B cell (primary cell): ENCODE results near the gene FERMT3. TPM values are rescaled to one million over a fixed set of nuclear protein-coding genes. Genes with fewer than 3 reads are reported as not detected.

Experiments used
- ATAC-seq: fragments of 200-7000 bp; cut with Tn5 transposase; one replicate; pipeline ENCODE4 v1.10.0; 2021; ENCODE audit warnings: low read depth, mild to moderate bottlenecking, moderate number of reproducible peaks, moderate library complexity
- CTCF ChIA-PET: fragments of 350-600 bp; sonication (Branson Sonifier 250); formaldehyde crosslinking; loops from one replicate; lab custom pipeline; 2021; ENCODE audit warnings: antibody characterized with exemption, inconsistent platforms; lab: Charles Lee
- POLR2A ChIA-PET: fragments of 350-600 bp; sonication (Branson Sonifier 250); formaldehyde crosslinking; loops from one replicate; lab custom pipeline; 2021; ENCODE audit warnings: antibody characterized with exemption; lab: Charles Lee
- DNase-seq: peaks from one replicate; pipeline ENCODE4 v3.0.0; 2013
- H2AFZ ChIP-seq: 2 replicates; pipeline ENCODE4 v1.6.1; 2012; ENCODE audit warnings: mild to moderate bottlenecking, low read depth, low read length; ENCODE audit not compliant: insufficient read depth, poor library complexity, severe bottlenecking
- H3K27ac ChIP-seq, 2 donors: 1 replicate in 1 of 2; 2 replicates in 1 of 2; pipeline ENCODE4 v1.5.1; 2012 to 2013; ENCODE audit warnings: low read length in 2 of 2, mild to moderate bottlenecking in 2 of 2, moderate library complexity in 1 of 2
- H3K27me3 ChIP-seq, 4 experiments: fragments of 200-600 bp in 1 of 4; sonication (generic) in 1 of 4; replicated peaks in 1 of 4; 1 replicate in 2 of 4; 2 replicates in 2 of 4; pipeline versions ENCODE4 v1.6.1 to v1.7.0; 2013 to 2016; ENCODE audit warnings: low read length in 3 of 4, mild to moderate bottlenecking in 2 of 4, mixed read lengths in 1 of 4, moderate library complexity in 1 of 4; ENCODE audit not compliant: insufficient read depth in 4 of 4, control insufficient read depth in 3 of 4; ENCODE audit errors: control extremely low read depth in 1 of 4
- H3K36me3 ChIP-seq, 2 experiments: replicated peaks in 1 of 2; 1 replicate in 1 of 2; 2 replicates in 1 of 2; pipeline versions ENCODE4 v1.6.1 to v1.7.1; 2013; ENCODE audit warnings: low read length in 1 of 2; ENCODE audit not compliant: insufficient read depth in 2 of 2, control insufficient read depth in 1 of 2; ENCODE audit errors: control extremely low read depth in 1 of 2, extremely low read depth in 1 of 2
- H3K4me1 ChIP-seq, 2 donors: fragments of 200-600 bp in 1 of 2; sonication (generic) in 1 of 2; 1 replicate in 1 of 2; 2 replicates in 1 of 2; pipeline versions ENCODE4 v1.5.1 to v1.6.1; 2013 to 2017; ENCODE audit warnings: low read length in 2 of 2; ENCODE audit not compliant: control insufficient read depth in 2 of 2, insufficient read depth in 2 of 2
- H3K4me2 ChIP-seq: replicated peaks from 2 replicates; pipeline ENCODE3; 2012; ENCODE audit warnings: mild to moderate bottlenecking, low read depth, low read length; ENCODE audit not compliant: poor library complexity, severe bottlenecking
- H3K4me3 ChIP-seq, 5 experiments: fragments of 200-600 bp in 1 of 5; sonication (generic) in 1 of 5; 1 replicate in 3 of 5; 2 replicates in 2 of 5; pipeline versions ENCODE4 v1.5.1 to v1.7.0; 2011 to 2016; ENCODE audit warnings: low read length in 4 of 5, mild to moderate bottlenecking in 4 of 5, low read depth in 2 of 5, control low read depth in 1 of 5, moderate library complexity in 1 of 5; ENCODE audit not compliant: insufficient read depth in 1 of 5; ENCODE audit errors: control extremely low read depth in 1 of 5, extremely low read depth in 1 of 5
- H3K79me2 ChIP-seq: fragments of 200-600 bp; sonication (generic); one replicate; pipeline ENCODE4 v1.6.0; 2016; ENCODE audit warnings: low read length; ENCODE audit not compliant: control insufficient read depth, insufficient read depth
- H3K9ac ChIP-seq: fragments of 200-600 bp; sonication (generic); 2 replicates; pipeline ENCODE4 v1.6.1; 2017; ENCODE audit warnings: mild to moderate bottlenecking, low read length, moderate library complexity
- H3K9me3 ChIP-seq, 3 donors: one replicate each; pipeline versions ENCODE4 v1.6.1 to v1.7.1; 2013; ENCODE audit warnings: low read length in 2 of 3; ENCODE audit not compliant: control insufficient read depth in 2 of 3, insufficient read depth in 1 of 3; ENCODE audit errors: control extremely low read depth in 1 of 3
- H4K20me1 ChIP-seq: 2 replicates; pipeline ENCODE4 v1.6.0; 2012; ENCODE audit warnings: mild to moderate bottlenecking, low read length; ENCODE audit not compliant: insufficient read depth, control insufficient read depth, poor library complexity, severe bottlenecking
- H3K27ac Mint-ChIP-seq: one replicate; pipeline ENCODE4 v1.8.0; 2021; ENCODE audit warnings: mixed read lengths
- H3K27me3 Mint-ChIP-seq: one replicate; pipeline ENCODE4 v1.8.0; 2021; ENCODE audit warnings: mixed read lengths
- H3K4me1 Mint-ChIP-seq: one replicate; pipeline ENCODE4 v1.8.0; 2021; ENCODE audit warnings: mixed read lengths
- H3K4me3 Mint-ChIP-seq: one replicate; pipeline ENCODE4 v1.8.0; 2021; ENCODE audit warnings: mixed read lengths
- H3K9me3 Mint-ChIP-seq: one replicate; pipeline ENCODE4 v1.8.0; 2022; ENCODE audit warnings: mixed read lengths; ENCODE audit not compliant: insufficient read depth
- CTCF ChIP-seq: fragments of 200-600 bp; IDR thresholded peaks from one replicate; pipeline ENCODE4 v1.8.0; 2022; ENCODE audit warnings: antibody characterized with exemption, mild to moderate bottlenecking
- EZH2 ChIP-seq: IDR thresholded peaks from 2 replicates; pipeline ENCODE4 v1.6.1; 2012; ENCODE audit warnings: borderline replicate concordance, low read depth, mild to moderate bottlenecking, moderate library complexity, low read length; ENCODE audit not compliant: insufficient read depth, poor library complexity, severe bottlenecking
- WGBS: methylation state at CpG from one replicate; pipeline ENCODE4 v1.1.5; 2013; ENCODE audit warnings: missing lambda C conversion rate; ENCODE audit not compliant: insufficient coverage; 5-methylcytosine and 5-hydroxymethylcytosine counted together
- intact Hi-C: fragments of 100-400 bp; cut with micrococcal nuclease; formaldehyde crosslinking; loops from one replicate; pipeline ENCODE4 v1.10.0; 2022
- polyA plus RNA-seq: library from polyadenylated mRNA; depleted of rRNA; stranded (reverse); fragments of >200 nt; gene quantifications from 2 replicates; pipeline ENCODE4 v1.2.3, GENCODE V29; 2012
- total RNA-seq, 2 donors: library from RNA; stranded (reverse); fragments of 120-200 nt in 1 of 2; gene quantifications; 1 replicate in 1 of 2; 2 replicates in 1 of 2; pipeline versions ENCODE4 v1.2.3 to v1.2.4, GENCODE V29; 2013 to 2022

The FERMT3 gene
- total and polyA plus RNA-seq, 2 donors (not counting 1 experiment from before 2014, with no cell fraction given): 96.2 to 170 TPM

- ATAC-seq (peak; percentile 66), DNase-seq (peak; percentile 78)
- intact Hi-C loops: loop anchor here (1.0 kb wide), 4 partner anchors 18 to 53 kb away; partner anchors contain the start of genes BAD, NUDT22 and TRPT1
- peak within 1 kb of the TSS; percentile 39 to 87 (median 63) for H3K4me3 ChIP-seq
- H4K20me1 ChIP-seq: no peaks in the 10 kb centered on the region
- TF ChIP-seq CTCF (peak; percentile 78), EZH2 (no peak)
- H3K36me3 ChIP-seq: no peaks in the 10 kb centered on the region
- H3K9me3 ChIP-seq: no peaks in the 10 kb centered on the region
- under 1% methylated on average over 75 of the region's 75 CpGs for WGBS
- Mint-ChIP-seq H3K4me3 (peak within 1 kb of the TSS; percentile 89), H3K27me3 (no peaks in the 10 kb centered on the region), H3K9me3 (no peaks in the 10 kb centered on the region), H3K27ac (peak within 1 kb of the TSS; percentile 80), H3K4me1 (peaks cover 22% of the 10 kb centered on the region)
- no peaks in the 10 kb centered on the region for H3K27me3 ChIP-seq
- ChIA-PET POLR2A (interaction anchor here (0.6 to 1.8 kb wide), 5 partner anchors 18 to 67 kb away, joined by 3 to 7 read pairs (median 5); partner anchors contain the start of genes BAD, GPR137 and PRDX5), CTCF (interaction anchor here (0.8 to 10.4 kb wide), 17 partner anchors 10 to 104 kb away, joined by 3 to 141 read pairs (median 6); partner anchors contain the start of genes BAD, CATSPERZ, DNAJC4 and FERMT3)
- peaks cover 4% of the 10 kb centered on the region for H3K79me2 ChIP-seq
- H3K4me2 ChIP-seq: peak within 1 kb of the TSS; percentile 90
- H2AFZ ChIP-seq: peak within 1 kb of the TSS; percentile 82
- H3K9ac ChIP-seq: peak within 1 kb of the TSS; percentile 76
- no peak within 1 kb of the TSS for H3K27ac ChIP-seq
- peaks cover 17 to 36% of the 10 kb centered on the region in 2 donors for H3K4me1 ChIP-seq
Observed at GRCh38 chr11:64251016-64251752, 44.7 kb downstream of the FERMT3 start, which contains the start of gene PLCB3. Gene PLCB3, plus strand, starts transcription at chr11:64251530. Its CDS starts 120 bp downstream, at chr11:64251650.

GRCh38 chr11:64251753-64252002 is 45.2 kb downstream of the FERMT3 start:
- no peaks in the 10 kb centered on the region for H3K27me3 ChIP-seq
- H3K4me1 ChIP-seq: peaks cover 17 to 35% of the 10 kb centered on the region in 2 donors
- intact Hi-C loops: loop anchor here (1.0 kb wide), 4 partner anchors 18 to 53 kb away; partner anchors contain the start of genes BAD, NUDT22 and TRPT1
- TF ChIP-seq EZH2 (no peak), CTCF (no peak)
- CTCF ChIA-PET: interaction anchor here (0.7 to 10.4 kb wide), 13 partner anchors 10 to 104 kb away, joined by 3 to 141 read pairs (median 6); partner anchors contain the start of genes CATSPERZ, FERMT3, FKBP2 and NUDT22
- peaks cover 22% of the 10 kb centered on the region for H3K4me1 Mint-ChIP-seq
- no peaks in the 10 kb centered on the region for H3K36me3 ChIP-seq
- H3K27me3 Mint-ChIP-seq: no peaks in the 10 kb centered on the region
- ATAC-seq (no peak), DNase-seq (no peak)
- H2AFZ ChIP-seq: peak overlapping the region; percentile 82
- no peaks in the 10 kb centered on the region for H3K9me3 Mint-ChIP-seq
- H3K4me2 ChIP-seq: peak overlapping the region; percentile 90
- peak overlapping the region; percentile 88 for H3K4me3 Mint-ChIP-seq
- H3K79me2 ChIP-seq: peaks cover 4% of the 10 kb centered on the region
- H3K27ac Mint-ChIP-seq: peak overlapping the region; percentile 76
- POLR2A ChIA-PET: interaction anchor here (0.7 to 1.2 kb wide), 3 partner anchors 9 to 33 kb away, joined by 3 to 6 read pairs (median 5); partner anchors contain the start of genes BAD and GPR137
- no peak overlapping the region for H3K27ac ChIP-seq
- H3K9ac ChIP-seq: peak overlapping the region; percentile 76
- H3K4me3 ChIP-seq: peak overlapping the region; percentile 39 to 87 (median 63)
- no peaks in the 10 kb centered on the region for H4K20me1 ChIP-seq
- WGBS: 0% methylated on average over 18 of the region's 18 CpGs
- H3K9me3 ChIP-seq: no peaks in the 10 kb centered on the region
